Measurements from ENCODE around the gene FTL.

FTL gene

DNA sequence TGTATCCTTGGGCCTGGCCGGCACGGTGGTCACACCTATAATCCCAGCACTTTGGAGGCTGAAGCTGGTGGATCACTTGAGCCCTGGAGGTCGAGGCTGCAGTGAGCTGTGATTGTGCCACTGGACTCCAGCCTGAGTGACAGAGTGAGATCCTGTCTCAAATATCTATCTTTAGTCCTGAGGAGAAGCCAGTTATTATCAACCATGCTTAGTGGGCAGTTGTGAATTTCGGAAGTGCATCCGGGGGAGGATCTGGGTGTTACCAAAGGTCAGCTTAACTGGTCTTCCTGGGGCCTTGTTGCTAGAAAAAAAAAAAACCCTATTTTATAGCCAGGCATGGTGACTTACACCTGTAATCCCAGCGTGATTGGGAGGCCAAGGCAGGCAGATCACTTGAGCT lies 22.0 kb upstream of the FTL start:
- in situ Hi-C loops (cut with MboI; ENCODE audit: low pct_unique_long_range_greater_than_20kb, low sequenced_read_pairs), result no loop called here

GRCh38 chr19:48945415-48945814 lies 19.7 kb upstream of the FTL start:
- in situ Hi-C loops (cut with MboI; ENCODE audit: low pct_unique_long_range_greater_than_20kb, low sequenced_read_pairs), result no loop called here
- no peak for DNase-seq

More for the DNA sequence above, 22.0 kb upstream of the FTL start:
- DNase-seq, result no peak

- in situ Hi-C loops (cut with MboI; ENCODE audit: low pct_unique_long_range_greater_than_20kb, low sequenced_read_pairs), result no loop called here
- DNase-seq, result no peak
These were observed 19.3 kb upstream of the FTL start for GRCh38 chr19:48945817-48946216.

DNA sequence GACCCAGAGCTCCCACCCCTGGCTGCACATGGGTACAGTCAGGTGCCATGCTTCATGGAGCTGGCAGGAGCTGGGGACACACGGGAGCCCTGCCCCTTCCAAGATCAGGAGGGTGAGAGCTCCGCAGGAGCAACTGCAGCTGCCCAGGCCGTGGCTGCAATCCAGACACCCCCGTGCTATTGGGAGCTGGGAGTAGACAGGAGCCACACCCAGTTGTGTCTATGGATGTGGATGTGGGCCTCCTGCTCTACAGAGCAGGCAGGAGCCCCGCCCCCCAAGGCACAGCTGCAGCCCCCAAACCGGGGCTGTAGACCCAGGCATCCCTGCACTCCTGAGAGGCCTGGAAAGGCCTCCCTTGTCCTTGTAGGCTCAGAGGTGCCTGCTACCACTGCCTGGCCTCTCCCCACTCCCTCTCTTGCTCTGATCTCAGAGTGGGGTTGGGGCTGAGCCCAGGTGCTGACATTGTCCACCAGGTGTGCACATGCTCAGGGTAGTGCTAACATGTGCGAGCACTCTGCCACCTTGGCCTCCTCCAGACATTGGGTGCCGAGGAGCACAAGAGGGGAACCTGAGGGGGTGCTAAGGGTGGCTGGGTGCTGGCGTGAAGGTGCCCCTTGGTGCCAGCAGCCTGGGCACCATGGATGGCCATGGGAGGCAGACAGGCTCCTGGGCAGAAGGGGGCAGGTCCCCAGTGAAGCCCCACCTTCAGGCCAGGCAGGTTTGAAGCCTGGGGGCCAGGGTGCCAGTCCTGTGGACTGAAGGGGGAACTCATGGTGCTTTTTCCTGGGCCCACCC lies 18.4 kb upstream of the FTL start:
- DNase-seq, result no peak
- in situ Hi-C loops (cut with MboI; ENCODE audit: low pct_unique_long_range_greater_than_20kb, low sequenced_read_pairs), result no loop called here

DNA sequence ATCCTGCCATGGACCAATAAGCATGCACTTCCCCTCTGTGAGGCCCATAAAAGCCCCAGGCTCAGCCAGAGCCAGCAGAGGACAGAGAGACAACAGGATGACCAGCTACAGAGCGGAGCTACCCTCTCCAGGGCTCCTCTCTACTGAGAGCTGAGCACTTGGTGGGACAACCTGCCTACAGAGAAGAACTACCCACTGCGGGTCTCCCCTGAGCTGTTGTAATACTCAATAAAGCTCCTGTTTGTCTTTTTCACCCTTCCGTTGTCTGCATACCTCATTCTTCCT lies 17.9 kb upstream of the FTL start:
- in situ Hi-C loops (cut with MboI; ENCODE audit: low pct_unique_long_range_greater_than_20kb, low sequenced_read_pairs), result no loop called here
- no peak for DNase-seq

DNA sequence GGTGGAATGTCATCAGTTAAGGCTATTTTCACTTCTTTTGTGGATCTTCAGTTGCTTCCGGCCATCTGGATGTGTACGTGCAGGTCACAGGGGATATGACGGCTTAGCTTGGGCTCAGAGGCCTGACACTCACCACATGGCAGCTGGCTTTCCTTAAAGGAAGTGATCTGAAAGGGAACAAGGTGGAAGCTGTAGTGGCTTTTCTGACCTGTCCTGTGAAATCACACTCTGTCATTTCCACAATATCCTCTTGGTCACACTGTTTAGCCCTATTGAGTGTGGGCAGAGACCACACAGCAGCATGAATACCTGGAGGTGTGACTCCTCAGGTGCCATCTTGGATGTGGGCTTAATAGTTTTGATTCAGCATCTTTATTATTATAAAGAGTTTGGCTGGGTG lies 14.9 kb upstream of the FTL start:
- DNase-seq, result no peak
- in situ Hi-C loops (cut with MboI; ENCODE audit: low pct_unique_long_range_greater_than_20kb, low sequenced_read_pairs), result no loop called here

- in situ Hi-C loops (cut with MboI; ENCODE audit: low pct_unique_long_range_greater_than_20kb, low sequenced_read_pairs), result no loop called here
- DNase-seq, result no peak
These were observed 14.1 kb upstream of the FTL start for GRCh38 chr19:48950830-48951519.

- in situ Hi-C loops (cut with MboI; ENCODE audit: low pct_unique_long_range_greater_than_20kb, low sequenced_read_pairs), result no loop called here
These were observed 12.0 kb upstream of the FTL start for GRCh38 chr19:48953141-48953540.

GRCh38 chr19:48953990-48954594 lies 11.0 kb upstream of the FTL start:
- DNase-seq, result no peak
- in situ Hi-C loops (cut with MboI; ENCODE audit: low pct_unique_long_range_greater_than_20kb, low sequenced_read_pairs), result no loop called here

More at GRCh38 chr19:48953141-48953540, 12.0 kb upstream of the FTL start:
- no peak for DNase-seq

- in situ Hi-C loops (cut with MboI; ENCODE audit: low pct_unique_long_range_greater_than_20kb, low sequenced_read_pairs), result no loop called here
- DNase-seq, result peak; percentile 97
These were observed 10.4 kb upstream of the FTL start, which contains the start of gene BAX for GRCh38 chr19:48954595-48955307. BAX (plus strand) TSS chr19:48954875; CDS start chr19:48954929, 54 bp downstream.

DNA sequence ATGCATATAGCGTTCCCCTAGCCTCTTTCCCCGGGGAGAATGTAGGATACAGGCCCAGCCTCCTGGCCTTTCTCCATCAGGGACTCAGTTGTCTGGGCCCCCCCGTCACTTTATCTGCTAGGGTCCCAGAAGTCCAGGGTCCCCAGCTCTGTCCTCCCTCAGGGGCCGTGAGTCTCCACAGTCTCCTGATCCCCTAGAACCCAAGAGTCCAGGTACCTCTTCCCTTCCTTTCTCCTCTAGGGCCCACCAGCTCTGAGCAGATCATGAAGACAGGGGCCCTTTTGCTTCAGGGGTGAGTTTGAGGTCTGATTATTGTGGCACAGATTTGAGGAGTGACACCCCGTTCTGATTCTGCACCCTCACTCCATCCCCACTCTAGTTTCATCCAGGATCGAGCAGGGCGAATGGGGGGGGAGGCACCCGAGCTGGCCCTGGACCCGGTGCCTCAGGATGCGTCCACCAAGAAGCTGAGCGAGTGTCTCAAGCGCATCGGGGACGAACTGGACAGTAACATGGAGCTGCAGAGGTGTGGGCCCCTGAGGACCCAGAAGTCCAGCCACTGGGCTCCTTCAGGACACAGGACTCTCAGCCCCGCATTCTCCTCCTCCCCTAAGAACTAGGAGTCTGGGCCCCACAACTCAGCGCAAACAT lies 9.7 kb upstream of the FTL start:
- in situ Hi-C loops (cut with MboI; ENCODE audit: low pct_unique_long_range_greater_than_20kb, low sequenced_read_pairs), result no loop called here
- no peak for DNase-seq

DNA sequence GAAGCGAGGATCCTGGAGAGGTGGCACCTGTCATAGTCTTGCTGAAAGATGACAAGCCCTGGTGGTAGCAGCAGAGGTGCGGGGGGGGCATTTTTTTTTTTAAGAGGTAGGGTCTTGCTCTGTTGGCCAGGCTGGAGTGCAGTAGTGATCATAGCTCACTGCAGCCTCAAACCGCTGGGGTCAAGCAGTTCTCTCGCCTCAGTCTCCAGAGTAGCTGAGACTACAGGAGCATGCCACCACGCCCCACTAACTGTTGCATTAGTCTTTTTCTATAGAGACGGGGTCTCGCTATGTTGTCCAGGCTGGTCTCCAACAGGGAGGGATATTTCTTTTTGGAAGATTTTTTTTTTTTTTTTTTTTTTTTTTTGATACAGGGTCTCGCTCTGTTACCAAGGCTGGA lies 7.1 kb upstream of the FTL start:
- DNase-seq, result no peak
- in situ Hi-C loops (cut with MboI; ENCODE audit: low pct_unique_long_range_greater_than_20kb, low sequenced_read_pairs), result no loop called here

DNA sequence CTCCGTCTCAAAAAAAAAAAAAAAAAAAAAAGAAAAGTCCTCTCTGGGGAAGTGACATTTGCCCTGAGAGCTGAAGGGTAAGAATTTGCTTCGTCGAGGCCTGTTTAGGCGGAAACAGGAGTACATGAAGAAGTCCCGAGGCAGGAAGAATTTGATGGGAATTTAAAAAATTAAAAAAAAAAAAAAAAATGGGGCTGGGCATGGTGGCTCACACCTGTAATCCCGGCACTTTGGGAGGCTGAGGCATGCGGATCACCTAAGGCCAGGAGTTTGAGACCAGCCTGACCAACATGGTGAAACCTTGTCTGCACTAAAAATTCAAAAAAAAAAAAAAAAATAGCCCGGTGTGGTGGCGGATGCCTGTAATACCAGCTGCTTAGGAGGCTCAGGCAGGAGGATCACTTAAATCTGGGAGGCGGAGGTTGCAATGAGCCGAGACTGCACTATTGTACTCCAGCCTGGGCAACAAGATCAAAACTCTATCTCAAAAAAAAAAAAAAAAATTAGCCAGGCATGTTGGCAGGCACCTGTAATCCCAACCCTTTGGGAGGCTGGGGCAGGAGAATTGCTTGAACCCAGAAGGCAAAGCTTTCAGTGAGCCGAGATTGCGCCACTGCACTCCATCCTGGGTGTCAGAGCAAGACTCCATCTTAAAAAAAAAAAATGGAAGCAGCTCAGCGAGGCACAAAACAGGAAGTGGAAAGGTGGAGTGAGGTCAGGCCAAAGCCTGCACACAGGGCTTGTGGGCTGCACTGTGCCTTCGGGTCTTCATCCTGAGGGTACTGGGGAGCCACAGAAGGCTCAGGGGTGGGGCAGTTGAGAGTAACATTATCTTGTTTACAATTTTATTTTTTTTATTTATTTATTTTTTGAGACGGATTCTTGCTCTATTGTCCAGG lies 5.5 kb upstream of the FTL start:
- in situ Hi-C loops (cut with MboI; ENCODE audit: low pct_unique_long_range_greater_than_20kb, low sequenced_read_pairs), result no loop called here
- no peak for DNase-seq

DNA sequence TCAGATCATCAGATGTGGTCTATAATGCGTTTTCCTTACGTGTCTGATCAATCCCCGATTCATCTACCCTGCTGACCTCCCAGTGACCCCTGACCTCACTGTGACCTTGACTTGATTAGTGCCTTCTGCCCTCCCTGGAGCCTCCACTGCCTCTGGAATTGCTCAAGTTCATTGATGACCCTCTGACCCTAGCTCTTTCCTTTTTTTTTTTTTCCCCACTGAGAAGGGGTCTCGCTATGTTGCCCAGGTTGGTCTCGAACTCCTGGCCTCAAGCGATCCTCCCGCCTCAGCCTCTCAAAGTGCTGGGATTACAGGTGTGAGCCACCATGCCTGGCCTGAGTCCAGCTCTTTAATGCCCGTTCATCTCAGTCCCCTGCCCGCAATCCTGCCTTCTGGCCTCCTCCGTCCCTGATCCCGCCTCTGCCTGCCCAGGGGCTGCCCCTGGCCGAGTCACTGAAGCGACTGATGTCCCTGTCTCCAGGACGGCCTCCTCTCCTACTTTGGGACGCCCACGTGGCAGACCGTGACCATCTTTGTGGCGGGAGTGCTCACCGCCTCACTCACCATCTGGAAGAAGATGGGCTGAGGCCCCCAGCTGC lies 4.0 kb upstream of the FTL start:
- in situ Hi-C loops (cut with MboI; ENCODE audit: low pct_unique_long_range_greater_than_20kb, low sequenced_read_pairs), result no loop called here

GRCh38 chr19:48961673-48962028 lies 3.5 kb upstream of the FTL start:
- in situ Hi-C loops (cut with MboI; ENCODE audit: low pct_unique_long_range_greater_than_20kb, low sequenced_read_pairs), result no loop called here
- DNase-seq, result no peak

More for the DNA sequence above, 4.0 kb upstream of the FTL start:
- no peak for DNase-seq

- in situ Hi-C loops (cut with MboI; ENCODE audit: low pct_unique_long_range_greater_than_20kb, low sequenced_read_pairs), result no loop called here
- DNase-seq, result peak; percentile 79
These were observed 2.9 kb upstream of the FTL start for GRCh38 chr19:48962029-48962848.

GRCh38 chr19:48962849-48963165 lies 2.3 kb upstream of the FTL start:
- no peak for DNase-seq
- in situ Hi-C loops (cut with MboI; ENCODE audit: low pct_unique_long_range_greater_than_20kb, low sequenced_read_pairs), result no loop called here
